ENCODE measurements around the gene IL15RA.
"Not testable (repeated sequence)": the region's sequence is repeated elsewhere in the genome, so short reads cannot be mapped to it uniquely, and the experiment has no call there.

The IL15RA gene

GRCh38 chr10:6005856-6006395 lies 28.6 kb upstream of the IL15RA start:
- no peak for DNase-seq (ENCODE audit: low read depth in 2 of 2)

- not testable (repeated sequence) for DNase-seq (ENCODE audit: low read depth in 2 of 2)
Measured at GRCh38 chr10:6005161-6005804, 27.9 kb upstream of the IL15RA start.

- DNase-seq (ENCODE audit: low read depth in 2 of 2): no peak
Measured at GRCh38 chr10:6002809-6003510, 25.6 kb upstream of the IL15RA start.

GRCh38 chr10:5999440-6000165 lies 22.3 kb upstream of the IL15RA start:
- DNase-seq (ENCODE audit: low read depth in 2 of 2): no peak

- no peak for DNase-seq (ENCODE audit: low read depth in 2 of 2)
Measured at GRCh38 chr10:5996696-5997095, 19.4 kb upstream of the IL15RA start.

- DNase-seq (ENCODE audit: low read depth in 2 of 2): no peak
Measured at GRCh38 chr10:5992398-5992797, 15.1 kb upstream of the IL15RA start.

GRCh38 chr10:5991708-5992107 lies 14.4 kb upstream of the IL15RA start:
- DNase-seq (ENCODE audit: low read depth in 2 of 2): no peak

GRCh38 chr10:5989756-5990155 lies 12.4 kb upstream of the IL15RA start:
- no peak for DNase-seq (ENCODE audit: low read depth in 2 of 2)

GRCh38 chr10:5988336-5988920 lies 11.1 kb upstream of the IL15RA start:
- DNase-seq (ENCODE audit: low read depth in 2 of 2): no peak

- DNase-seq (ENCODE audit: low read depth in 2 of 2): no peak
Measured at GRCh38 chr10:5987747-5988146, 10.4 kb upstream of the IL15RA start.

- no peak for DNase-seq (ENCODE audit: low read depth in 2 of 2)
Measured at GRCh38 chr10:5985029-5985428, 7.7 kb upstream of the IL15RA start.

- DNase-seq (ENCODE audit: low read depth in 2 of 2): no peak
Measured at GRCh38 chr10:5983774-5984173, 6.4 kb upstream of the IL15RA start.

- no peak for DNase-seq (ENCODE audit: low read depth in 2 of 2)
Measured at GRCh38 chr10:5981529-5981928, 4.2 kb upstream of the IL15RA start.

- no peak for DNase-seq (ENCODE audit: low read depth in 2 of 2)
Measured at GRCh38 chr10:5978230-5978489, 817 bp upstream of the IL15RA start.

GRCh38 chr10:5976512-5977470 lies 552 bp downstream of the IL15RA start:
- DNase-seq (ENCODE audit: low read depth in 2 of 2): peak in 1 of 2 donors; percentile 19

GRCh38 chr10:5975641-5976473 lies 1.5 kb downstream of the IL15RA start:
- peak; percentile 42 to 59 for DNase-seq (ENCODE audit: low read depth in 2 of 2)

GRCh38 chr10:5973069-5973468 lies 4.3 kb downstream of the IL15RA start:
- DNase-seq (ENCODE audit: low read depth in 2 of 2): no peak

GRCh38 chr10:5971886-5972285 lies 5.5 kb downstream of the IL15RA start:
- no peak for DNase-seq (ENCODE audit: low read depth in 2 of 2)

GRCh38 chr10:5971315-5971832 lies 6.0 kb downstream of the IL15RA start:
- no peak for DNase-seq (ENCODE audit: low read depth in 2 of 2)

GRCh38 chr10:5970527-5970926 lies 6.8 kb downstream of the IL15RA start:
- DNase-seq (ENCODE audit: low read depth in 2 of 2): no peak
